ENCODE results near the gene CNTNAP3.
"Not testable (repeated sequence)": the region's sequence is repeated elsewhere in the genome, so short reads cannot be mapped to it uniquely, and the experiment has no call there.

CNTNAP3 gene

GRCh38 chr9:39067683-39068082, 220.3 kb downstream of the CNTNAP3 start:
- not testable (repeated sequence) for DNase-seq (ENCODE audit: low read depth)

- not testable (repeated sequence) for DNase-seq (ENCODE audit: low read depth)
Observed at GRCh38 chr9:39062966-39063365, 225.0 kb downstream of the CNTNAP3 start.

GRCh38 chr9:39054453-39054852, 233.5 kb downstream of the CNTNAP3 start:
- DNase-seq (ENCODE audit: low read depth), result not testable (repeated sequence)

GRCh38 chr9:39046833-39047232, 241.1 kb downstream of the CNTNAP3 start:
- DNase-seq (ENCODE audit: low read depth), result not testable (repeated sequence)

- DNase-seq (ENCODE audit: low read depth), result not testable (repeated sequence)
Observed at GRCh38 chr9:39042352-39042803, 245.6 kb downstream of the CNTNAP3 start.

- not testable (repeated sequence) for DNase-seq (ENCODE audit: low read depth)
Observed at GRCh38 chr9:39041774-39042173, 246.2 kb downstream of the CNTNAP3 start.

- not testable (repeated sequence) for DNase-seq (ENCODE audit: low read depth)
Observed at GRCh38 chr9:39039148-39039547, 248.8 kb downstream of the CNTNAP3 start.

- not testable (repeated sequence) for DNase-seq (ENCODE audit: low read depth)
Observed at GRCh38 chr9:39038221-39038620, 249.7 kb downstream of the CNTNAP3 start.

- not testable (repeated sequence) for DNase-seq (ENCODE audit: low read depth)
Observed at GRCh38 chr9:39033849-39034248, 254.1 kb downstream of the CNTNAP3 start.

- not testable (repeated sequence) for DNase-seq (ENCODE audit: low read depth)
Observed at GRCh38 chr9:39030204-39031019, 257.6 kb downstream of the CNTNAP3 start.

- DNase-seq (ENCODE audit: low read depth), result not testable (repeated sequence)
Observed at GRCh38 chr9:39028855-39029254, 259.1 kb downstream of the CNTNAP3 start.

- not testable (repeated sequence) for DNase-seq (ENCODE audit: low read depth)
Observed at GRCh38 chr9:39028168-39028567, 259.8 kb downstream of the CNTNAP3 start.

- DNase-seq (ENCODE audit: low read depth), result not testable (repeated sequence)
Observed at GRCh38 chr9:39025911-39026588, 261.9 kb downstream of the CNTNAP3 start.

Measured in activated T-cell treated with anti-CD3 and anti-CD28 coated beads for 48 hours (primary cell).